Measurements from ENCODE around the gene GPR132.

GPR132 gene

DNA sequence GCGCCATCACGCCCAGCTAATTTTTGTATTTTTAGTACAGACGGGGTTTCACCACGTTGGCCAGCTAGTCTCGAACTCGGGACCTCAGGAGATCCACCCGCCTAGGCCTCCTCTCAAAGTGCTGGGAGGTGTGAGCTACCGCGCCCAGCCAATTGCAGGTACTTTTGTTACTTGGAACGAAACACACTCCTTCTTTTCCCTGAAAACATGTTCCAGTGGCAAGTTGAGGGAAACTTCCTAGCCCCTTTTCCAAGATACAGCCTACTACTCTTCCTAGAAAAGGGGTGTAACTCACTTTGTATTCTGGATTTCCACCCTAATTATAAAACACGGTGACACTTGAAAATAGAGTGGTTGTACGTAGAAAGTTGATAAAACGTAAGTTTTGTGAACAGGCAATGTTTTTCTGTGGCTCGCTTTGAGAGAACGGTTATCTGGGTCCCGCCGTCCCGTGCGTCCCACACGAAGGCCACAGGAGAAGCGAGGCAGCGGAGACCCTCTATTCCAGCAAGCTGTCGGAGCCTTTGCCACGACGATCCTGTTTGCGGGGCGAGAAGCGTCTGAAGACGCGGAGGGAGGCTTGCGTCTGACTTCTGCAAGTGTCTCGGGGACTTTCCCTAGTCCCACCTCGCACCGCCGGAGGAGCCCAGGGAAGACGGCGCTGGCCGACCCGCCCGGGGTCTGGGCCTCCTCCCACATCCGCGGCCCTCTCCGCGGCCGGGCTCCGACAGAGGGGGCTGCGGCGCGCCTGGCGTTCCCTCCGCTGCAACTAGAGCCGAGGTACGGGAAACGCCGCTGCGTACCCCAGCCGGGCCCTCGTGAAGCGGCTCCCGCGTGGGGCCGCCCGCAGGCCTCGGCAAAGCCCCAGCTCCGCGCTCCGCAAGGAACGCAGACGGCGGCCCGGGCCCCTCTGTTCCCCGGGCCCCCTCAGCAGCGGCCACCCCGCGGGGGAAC is 45.1 kb downstream of the GPR132 start:
- DNase-seq, result no peak

DNA sequence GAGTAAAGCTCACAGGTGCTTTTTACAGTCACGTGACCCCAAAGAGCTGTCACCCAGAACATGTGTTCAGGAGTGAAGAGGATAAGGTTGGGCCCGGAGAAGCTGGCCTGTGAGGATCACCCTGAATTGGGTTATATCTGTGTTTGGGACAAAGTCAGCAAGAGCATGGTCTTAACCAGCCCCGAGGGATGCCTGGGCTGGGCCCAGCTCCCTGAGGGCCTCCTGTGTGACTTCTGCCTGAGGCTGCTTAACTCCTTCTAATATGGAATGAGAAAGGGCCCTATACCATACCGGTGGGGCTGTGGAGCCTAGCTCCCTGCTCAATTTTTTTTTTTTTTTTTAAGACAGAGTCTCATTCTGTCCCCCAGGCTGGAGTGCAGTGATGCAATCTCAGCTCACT is 46.8 kb downstream of the GPR132 start:
- DNase-seq, result no peak

DNA sequence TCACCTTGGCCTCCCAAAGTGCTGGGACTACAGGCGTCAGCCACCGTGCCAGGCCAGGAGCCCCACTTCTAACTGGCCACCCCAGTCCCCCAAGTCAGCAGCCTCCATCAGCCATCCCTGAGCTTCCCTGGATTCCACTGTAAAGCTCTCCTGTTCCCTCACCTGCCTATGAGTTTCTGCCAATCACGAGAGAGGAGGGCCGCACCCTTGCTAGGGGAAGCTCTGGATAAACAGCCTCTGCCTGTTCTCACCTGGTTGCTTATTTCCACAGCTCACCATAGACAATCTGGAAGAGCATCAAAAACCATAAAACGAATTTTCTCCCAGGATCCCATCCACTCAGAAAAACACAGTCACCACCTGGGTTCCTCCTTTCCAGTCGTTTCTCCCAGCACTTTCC is 49.3 kb downstream of the GPR132 start:
- no peak for DNase-seq

DNA sequence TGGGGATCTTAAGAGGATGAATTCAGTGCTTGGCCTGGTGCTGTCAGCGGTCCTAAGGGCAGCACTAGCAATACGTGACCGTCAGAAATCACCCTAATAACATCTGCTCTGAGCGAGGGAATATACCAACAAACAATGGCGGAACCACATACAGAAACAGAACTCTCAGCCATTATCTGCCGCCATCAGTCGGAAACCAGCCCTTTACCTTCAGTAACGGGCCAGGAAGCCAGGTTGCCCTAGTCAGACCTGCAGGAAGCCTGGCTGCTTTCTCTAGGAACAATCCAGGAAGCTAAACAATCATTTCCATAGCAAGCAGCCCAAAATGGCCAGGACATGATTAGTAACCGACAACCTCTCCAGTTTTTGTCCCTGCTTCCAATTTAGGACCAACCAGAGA is 50.0 kb downstream of the GPR132 start:
- DNase-seq, result no peak

DNA sequence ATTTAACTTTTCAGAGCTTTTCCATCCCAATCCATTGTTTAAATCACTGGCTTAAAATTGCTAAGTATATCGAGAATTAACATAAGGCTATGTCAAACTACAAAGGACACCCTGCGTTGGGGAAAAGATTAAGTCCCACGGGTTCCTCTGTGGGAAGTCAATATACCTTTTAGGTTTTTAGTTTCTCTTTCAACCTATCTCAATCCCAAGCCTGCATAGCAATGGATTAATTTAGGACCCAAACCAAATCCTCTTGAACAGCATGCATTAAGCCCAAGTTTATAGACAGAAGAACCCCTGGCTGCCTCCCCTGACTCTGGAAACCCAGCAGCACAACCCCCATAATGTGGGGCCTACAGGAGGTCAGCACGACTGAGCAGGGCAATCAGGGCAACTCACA is 50.6 kb downstream of the GPR132 start:
- DNase-seq, result no peak

DNA sequence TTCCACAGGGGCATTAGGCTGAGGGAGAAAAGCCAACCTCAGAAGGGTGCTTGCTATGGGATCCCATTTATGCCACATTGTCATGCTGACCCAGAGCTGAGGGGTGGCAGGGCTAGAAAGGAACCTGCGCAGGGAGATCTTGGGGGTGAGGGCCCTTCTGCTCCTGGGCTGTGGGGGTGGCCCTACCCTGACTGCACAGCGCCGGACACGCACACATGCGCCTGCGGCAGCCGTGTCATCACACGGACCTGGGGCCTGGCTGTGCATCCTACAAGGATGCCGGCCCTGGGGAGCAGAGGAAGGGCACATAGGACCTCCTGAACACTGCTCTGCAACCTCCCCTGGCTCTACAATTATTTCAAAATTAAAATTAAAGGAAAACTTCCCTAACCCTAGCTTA is 51.2 kb downstream of the GPR132 start:
- DNase-seq, result no peak

DNA sequence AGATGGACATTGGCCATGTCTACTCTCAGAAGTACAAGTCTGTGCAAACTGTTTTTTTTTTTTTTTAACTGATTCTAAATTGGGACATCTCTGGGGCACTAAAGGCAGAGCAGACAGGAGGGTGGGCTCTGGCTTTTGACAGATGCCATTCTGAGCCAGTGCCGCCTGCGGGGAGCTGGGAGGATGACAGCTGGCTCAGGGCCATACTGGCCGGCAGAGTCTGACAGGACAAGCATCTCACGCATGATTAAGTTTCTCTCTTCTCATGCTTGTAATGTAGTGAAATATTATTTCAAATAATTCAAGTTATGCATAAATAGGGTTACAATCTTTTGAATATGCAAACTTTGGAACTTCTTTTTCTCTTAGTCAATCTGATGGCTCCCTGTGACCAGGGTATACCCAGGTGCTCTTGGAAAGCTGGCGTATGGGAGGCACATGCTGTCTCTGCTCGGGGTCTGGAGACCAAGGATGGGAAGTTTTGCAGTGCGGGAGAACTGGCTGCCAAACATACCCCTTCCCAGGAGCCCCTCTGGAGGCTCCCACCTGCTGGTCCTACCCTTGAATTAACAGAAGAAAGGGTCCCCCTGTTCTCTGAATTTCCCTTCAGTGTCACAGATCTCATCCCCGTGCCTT is 52.0 kb downstream of the GPR132 start:
- DNase-seq, result no peak

DNA sequence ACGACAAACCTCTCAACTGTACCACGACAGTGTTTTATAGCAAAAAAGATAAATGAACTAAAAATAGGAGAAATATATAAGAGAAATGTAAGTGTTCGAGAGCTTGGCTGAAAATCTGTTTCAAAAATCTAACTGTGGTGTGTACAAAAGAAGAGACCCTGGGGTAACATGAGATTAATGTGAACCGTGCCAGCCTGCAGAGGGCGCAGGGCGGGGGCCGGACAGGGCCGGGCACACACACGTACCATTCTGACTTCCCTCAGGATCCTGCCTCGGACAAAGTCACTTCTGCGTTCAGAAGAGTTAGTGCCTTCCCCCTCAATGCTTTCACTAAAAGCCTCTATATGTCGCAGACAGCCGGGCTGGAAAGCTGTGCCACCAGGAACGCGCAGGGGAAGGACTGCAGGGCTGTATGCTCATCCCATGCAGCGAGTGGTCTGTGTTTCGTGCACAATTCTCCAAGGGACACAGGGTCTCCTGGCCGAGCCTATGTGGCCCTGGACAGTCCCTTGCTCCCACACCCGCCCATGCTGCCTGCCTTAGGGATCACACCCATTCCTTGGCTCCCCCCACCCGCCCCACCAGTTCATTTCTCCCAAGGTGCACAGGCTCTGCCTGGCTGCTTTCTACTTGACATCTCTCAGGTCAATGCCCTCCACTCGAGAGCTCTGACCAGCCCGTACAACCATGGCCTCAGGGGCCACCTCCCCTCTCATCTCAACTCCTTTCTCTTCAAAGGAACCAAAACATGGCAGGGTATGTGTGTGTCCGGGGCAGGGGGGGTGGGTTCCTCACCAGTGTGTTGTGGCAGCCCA is 52.9 kb downstream of the GPR132 start:
- no peak for DNase-seq

DNA sequence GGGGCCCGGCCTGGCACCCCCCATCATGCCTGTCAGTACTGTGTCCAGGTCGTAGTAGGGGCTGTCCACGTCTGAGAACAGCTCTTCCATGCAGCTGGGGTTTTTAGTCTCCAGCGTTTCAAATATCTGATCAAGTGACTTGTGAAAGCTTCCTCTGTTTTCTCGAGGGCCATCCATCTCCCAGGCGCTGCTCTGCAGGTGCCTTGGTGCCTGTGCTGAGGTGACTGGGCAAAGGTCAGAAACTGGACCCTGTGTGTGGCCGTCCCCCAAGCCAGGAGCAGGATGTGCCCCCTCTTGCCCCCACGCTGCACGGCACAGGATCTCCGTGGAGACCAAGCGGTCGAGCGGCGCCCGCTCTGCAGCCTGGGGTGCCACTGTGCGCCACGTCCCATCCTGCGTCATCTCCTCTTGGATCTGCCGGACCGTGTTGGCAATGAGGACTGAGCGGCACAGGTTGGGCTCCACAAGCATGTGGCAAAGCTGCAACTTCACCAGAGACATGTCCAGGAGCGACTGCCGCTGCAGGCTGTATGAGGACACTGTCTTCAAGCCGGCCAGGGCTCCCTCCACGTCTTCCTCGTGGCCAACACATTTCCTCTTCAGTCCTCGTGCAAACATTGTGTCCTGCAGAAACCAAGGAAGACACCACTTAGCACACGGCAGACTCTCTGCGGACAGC is 53.8 kb downstream of the GPR132 start:
- no peak for DNase-seq

DNA sequence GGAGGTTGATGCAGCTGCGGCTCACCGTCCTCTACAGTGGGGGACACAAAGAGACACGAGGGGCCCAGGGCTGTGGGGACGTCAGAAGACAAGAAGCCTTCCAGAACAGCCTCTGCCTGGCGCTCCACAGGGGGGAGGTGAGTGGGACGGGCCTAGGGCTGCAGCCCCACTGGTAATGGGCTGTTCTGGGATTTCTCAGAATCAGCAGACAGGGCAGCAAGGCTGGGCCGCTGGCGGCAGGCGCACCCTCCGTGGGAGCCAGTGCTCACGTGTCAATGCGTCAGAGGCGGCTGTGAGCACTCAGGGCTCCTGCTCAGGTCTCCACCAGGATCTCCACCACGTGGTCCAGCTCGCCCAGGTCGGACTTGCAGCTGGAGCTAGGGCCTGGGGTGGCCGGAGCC is 54.3 kb downstream of the GPR132 start:
- DNase-seq, result no peak

DNA sequence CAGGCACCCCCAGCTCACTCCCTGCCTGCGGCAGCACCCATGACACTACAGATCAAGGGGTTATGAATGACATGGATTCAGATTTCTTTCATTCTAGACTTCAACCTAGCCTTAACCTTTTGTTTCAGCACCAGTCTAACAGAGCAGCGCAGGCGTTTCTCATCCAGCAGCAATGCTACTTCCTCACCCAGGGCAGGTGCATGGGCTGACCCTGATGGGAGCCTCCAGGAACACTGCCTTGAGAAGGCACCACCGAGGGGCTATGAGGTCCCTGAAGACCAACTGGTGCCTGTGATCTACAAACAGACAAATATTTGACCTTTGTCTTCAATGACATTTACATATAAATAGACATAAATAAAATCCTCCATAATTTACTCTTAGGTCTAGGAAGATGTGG is 55.1 kb downstream of the GPR132 start:
- DNase-seq, result no peak

DNA sequence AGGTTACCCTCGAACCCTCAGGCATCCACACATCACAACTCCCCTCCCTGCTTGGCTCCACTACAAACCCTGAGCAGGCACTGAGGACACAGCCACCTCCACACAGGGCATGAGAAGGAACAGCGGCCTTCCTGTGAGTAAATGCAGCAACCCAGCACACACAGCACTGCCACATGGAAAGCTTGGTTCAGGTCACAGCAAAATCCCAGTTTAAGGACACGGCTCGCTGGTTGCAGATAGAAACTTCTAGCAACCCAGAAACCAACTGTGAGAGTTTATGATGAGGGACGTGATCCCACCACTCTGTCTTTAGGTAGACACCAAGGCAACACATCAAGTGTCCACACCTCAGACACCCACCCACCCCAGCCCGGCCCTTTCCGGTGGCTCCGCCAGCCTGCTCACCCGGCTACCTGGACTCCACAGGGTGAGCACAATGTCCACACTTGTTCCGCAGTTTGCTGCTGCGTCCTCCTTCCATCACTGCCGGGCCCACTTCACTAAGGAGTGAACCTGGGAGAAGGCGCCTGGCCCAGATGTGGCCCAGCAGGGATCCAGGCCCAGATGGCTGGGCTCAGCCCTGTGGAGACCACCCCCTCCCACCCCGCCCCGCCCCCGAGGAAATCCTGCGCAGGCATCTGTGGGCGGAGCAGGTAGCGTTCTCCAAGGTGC is 57.5 kb downstream of the GPR132 start:
- no peak for DNase-seq

DNA sequence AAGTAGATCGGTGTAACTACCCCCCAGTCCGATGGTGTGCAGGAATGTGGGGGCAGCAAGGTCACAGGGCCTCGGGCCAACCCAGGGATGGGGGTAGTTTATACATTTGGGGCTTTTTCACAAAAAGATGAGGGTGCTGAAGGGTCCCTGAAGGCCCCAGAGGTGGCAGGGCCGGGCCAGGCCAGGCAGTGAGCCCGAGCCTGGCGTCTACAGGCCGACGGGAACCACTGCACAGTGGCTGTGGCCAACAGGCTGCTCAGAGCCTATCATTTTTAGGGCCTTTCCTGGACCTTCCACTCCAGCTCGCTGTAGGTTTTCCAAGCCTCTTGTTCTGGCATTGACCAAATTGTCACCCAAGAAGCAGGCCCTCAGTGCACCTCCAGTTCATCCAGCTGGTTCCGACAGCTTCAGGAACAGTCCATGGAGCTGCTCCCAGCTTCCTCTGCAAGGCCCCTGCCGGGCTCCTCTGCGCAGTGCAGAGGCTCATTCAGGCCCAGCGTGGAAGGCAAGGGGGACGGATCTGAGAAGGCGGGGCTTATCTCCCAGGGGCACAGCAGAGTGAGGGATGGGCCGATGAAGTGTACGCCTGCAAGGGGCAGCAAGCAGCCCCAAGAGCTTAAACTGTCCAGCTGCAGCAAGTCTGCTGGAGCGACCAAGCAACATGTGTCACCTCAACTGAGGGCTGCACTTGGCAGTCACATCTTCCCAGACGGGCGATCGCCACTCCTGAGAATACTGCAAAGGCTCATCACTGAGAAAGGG is 58.2 kb downstream of the GPR132 start:
- no peak for DNase-seq

DNA sequence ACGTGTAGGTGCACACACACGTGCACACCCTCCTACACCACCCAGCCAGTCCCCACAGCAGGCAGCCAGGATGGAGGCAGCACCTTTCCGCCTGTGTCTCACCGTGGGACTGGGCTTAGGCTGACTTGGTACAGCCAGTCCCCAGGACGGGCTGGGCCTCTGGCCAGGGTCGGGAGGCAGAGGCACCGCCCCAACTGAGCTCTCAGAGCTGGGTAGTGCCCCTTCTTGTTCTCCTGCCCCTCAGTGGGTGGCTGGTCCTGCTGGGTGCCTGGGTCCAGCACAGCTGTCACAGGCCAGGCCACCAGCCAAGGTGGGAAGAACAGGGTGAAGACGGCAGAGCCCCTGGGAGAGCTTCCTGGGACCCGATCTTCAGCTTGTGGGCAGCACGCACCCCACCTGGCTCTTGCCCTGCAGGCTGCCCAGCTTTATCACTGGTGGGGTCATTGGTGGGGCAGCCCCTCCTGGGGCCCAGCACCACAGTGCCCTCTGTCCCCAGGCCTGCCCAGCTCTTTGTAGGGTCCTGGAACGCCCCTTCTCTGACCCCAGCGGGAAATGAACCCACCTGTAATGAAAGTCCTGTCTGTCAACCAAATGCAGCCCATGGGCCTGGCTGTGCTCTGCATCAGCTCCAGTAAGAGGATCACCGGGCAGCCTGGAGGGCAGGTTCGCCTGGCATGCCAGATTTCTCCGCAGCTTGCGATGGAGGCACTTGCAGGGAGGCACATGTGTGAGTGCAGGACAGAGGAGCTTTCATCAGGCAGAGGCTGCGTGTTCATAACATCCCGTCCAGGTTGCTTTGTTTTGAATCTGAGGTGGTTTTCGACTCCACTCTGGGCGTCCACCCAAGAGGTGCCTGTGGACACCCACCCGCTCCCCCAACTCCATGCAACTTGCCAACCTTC is 59.0 kb downstream of the GPR132 start:
- no peak for DNase-seq

DNA sequence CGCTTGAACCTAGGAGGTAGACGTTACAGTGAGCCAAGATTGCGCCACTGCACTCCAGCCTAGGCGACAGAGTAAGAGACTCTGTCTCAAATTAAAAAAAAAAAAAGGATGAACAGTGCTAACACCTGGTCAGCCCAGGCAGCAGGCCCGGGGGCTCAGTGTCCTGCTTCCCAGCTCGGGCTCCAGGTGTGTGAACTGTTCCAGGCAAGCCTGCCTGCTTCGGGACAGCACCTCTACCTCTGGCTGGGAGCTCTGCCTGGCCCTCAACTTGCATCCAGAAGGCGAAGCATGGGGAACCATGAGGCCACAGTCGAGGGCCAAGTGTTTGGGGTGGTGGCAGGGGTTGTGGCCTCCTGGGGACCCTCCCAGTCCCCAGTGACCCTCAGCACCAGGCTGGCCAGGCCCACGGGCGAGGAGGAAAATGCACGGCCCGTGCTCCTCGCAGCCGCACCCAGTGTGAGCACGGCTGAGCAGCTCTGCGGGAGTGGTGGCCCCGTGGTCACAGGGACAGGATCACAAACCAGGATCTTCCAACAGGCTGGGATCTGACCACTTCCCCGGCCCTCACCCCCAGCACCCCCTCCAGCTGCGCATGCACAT is 59.8 kb downstream of the GPR132 start:
- no peak for DNase-seq

Data from NCI-H345 (cell line).